Measurements from ENCODE around the gene POU2AF1.

POU2AF1 gene, protein sequence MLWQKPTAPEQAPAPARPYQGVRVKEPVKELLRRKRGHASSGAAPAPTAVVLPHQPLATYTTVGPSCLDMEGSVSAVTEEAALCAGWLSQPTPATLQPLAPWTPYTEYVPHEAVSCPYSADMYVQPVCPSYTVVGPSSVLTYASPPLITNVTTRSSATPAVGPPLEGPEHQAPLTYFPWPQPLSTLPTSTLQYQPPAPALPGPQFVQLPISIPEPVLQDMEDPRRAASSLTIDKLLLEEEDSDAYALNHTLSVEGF

GRCh38 chr11:111378861-111379601 is at the start of gene POU2AF1:
Gene POU2AF1 (minus strand): TSS chr11:111379275. CDS start chr11:111379177, 98 bp downstream.
- H3K36me3 ChIP-seq (ENCODE audit: control insufficient read depth in 1 of 2, insufficient read depth in 2 of 2, low read length in 2 of 2) = no peaks in the 10 kb centered on the region
- no peaks in the 10 kb centered on the region for H3K27me3 ChIP-seq (ENCODE audit: control insufficient read depth in 1 of 2, insufficient read depth in 2 of 2, low read length in 2 of 2)
- peak within 1 kb of the TSS; percentile 31 to 47 for H3K4me3 ChIP-seq (ENCODE audit: low read depth in 1 of 2, low read length in 2 of 2)
- peaks cover 0 to 8% of the 10 kb centered on the region in 2 donors for H3K4me1 ChIP-seq (ENCODE audit: control insufficient read depth in 1 of 2, insufficient read depth in 2 of 2, low read length in 2 of 2)
- H3K27ac ChIP-seq (ENCODE audit: low read depth, low read length) = no peak within 1 kb of the TSS
- H3K9ac ChIP-seq (ENCODE audit: low read depth in 1 of 2, low read length in 2 of 2) = peak within 1 kb of the TSS in 1 of 2 donors; percentile 27
- H3K9me3 ChIP-seq (ENCODE audit: control insufficient read depth in 1 of 2, low read length in 2 of 2) = no peaks in the 10 kb centered on the region

GRCh38 chr11:111428113-111428876 is 49.2 kb upstream of the POU2AF1 start:
- H3K27me3 ChIP-seq (ENCODE audit: control insufficient read depth in 1 of 2, insufficient read depth in 2 of 2, low read length in 2 of 2) = no peaks in the 10 kb centered on the region
- H3K4me3 ChIP-seq (ENCODE audit: low read depth in 1 of 2, low read length in 2 of 2) = no peak overlapping the region
- no peak overlapping the region for H3K9ac ChIP-seq (ENCODE audit: low read depth in 1 of 2, low read length in 2 of 2)
- no peaks in the 10 kb centered on the region for H3K9me3 ChIP-seq (ENCODE audit: control insufficient read depth in 1 of 2, low read length in 2 of 2)
- no peaks in the 10 kb centered on the region for H3K4me1 ChIP-seq (ENCODE audit: control insufficient read depth in 1 of 2, insufficient read depth in 2 of 2, low read length in 2 of 2)
- H3K36me3 ChIP-seq (ENCODE audit: control insufficient read depth in 1 of 2, insufficient read depth in 2 of 2, low read length in 2 of 2) = no peaks in the 10 kb centered on the region
- H3K27ac ChIP-seq (ENCODE audit: low read depth, low read length) = no peak overlapping the region

DNA sequence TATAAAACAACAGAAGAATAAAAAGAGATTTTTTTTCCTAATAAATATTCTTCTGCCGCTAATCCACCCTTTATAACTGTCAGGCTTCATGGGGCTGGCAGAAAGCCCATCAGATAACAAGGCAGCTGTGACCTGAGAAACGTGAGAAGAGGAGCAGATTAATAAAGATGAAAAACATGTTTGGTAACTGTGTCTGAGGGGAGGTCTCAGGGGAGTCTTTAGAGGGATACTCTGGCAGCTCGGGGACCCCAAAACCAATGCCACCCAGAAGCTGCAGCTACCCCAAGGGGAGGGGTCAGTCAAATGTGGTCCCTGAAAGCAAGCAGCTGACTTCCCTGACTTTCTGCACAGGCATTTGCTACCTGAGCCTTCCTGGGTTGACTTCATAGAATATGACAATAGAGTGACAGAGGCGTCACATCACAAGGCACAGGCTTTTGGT is 48.4 kb upstream of the POU2AF1 start:
- no peak overlapping the region for H3K27ac ChIP-seq (ENCODE audit: low read depth, low read length)
- no peak overlapping the region for H3K9ac ChIP-seq (ENCODE audit: low read depth in 1 of 2, low read length in 2 of 2)
- H3K4me3 ChIP-seq (ENCODE audit: low read depth in 1 of 2, low read length in 2 of 2) = no peak overlapping the region
- H3K4me1 ChIP-seq (ENCODE audit: control insufficient read depth in 1 of 2, insufficient read depth in 2 of 2, low read length in 2 of 2) = peaks cover 5 to 6% of the 10 kb centered on the region in 2 donors
- H3K27me3 ChIP-seq (ENCODE audit: control insufficient read depth in 1 of 2, insufficient read depth in 2 of 2, low read length in 2 of 2) = no peaks in the 10 kb centered on the region
- no peaks in the 10 kb centered on the region for H3K36me3 ChIP-seq (ENCODE audit: control insufficient read depth in 1 of 2, insufficient read depth in 2 of 2, low read length in 2 of 2)
- no peaks in the 10 kb centered on the region for H3K9me3 ChIP-seq (ENCODE audit: control insufficient read depth in 1 of 2, low read length in 2 of 2)

- Histone ChIP-seq H3K4me1 (ENCODE audit: control insufficient read depth in 1 of 2, insufficient read depth in 2 of 2, low read length in 2 of 2) (peaks cover 9 to 10% of the 10 kb centered on the region in 2 donors), H3K27me3 (ENCODE audit: control insufficient read depth in 1 of 2, insufficient read depth in 2 of 2, low read length in 2 of 2) (no peaks in the 10 kb centered on the region), H3K4me3 (ENCODE audit: low read depth in 1 of 2, low read length in 2 of 2) (no peak overlapping the region), H3K9me3 (ENCODE audit: control insufficient read depth in 1 of 2, low read length in 2 of 2) (no peaks in the 10 kb centered on the region), H3K27ac (ENCODE audit: low read depth, low read length) (no peak overlapping the region), H3K36me3 (ENCODE audit: control insufficient read depth in 1 of 2, insufficient read depth in 2 of 2, low read length in 2 of 2) (no peaks in the 10 kb centered on the region), H3K9ac (ENCODE audit: low read depth in 1 of 2, low read length in 2 of 2) (no peak overlapping the region)
These were observed 47.5 kb upstream of the POU2AF1 start for GRCh38 chr11:111426617-111427016.

DNA sequence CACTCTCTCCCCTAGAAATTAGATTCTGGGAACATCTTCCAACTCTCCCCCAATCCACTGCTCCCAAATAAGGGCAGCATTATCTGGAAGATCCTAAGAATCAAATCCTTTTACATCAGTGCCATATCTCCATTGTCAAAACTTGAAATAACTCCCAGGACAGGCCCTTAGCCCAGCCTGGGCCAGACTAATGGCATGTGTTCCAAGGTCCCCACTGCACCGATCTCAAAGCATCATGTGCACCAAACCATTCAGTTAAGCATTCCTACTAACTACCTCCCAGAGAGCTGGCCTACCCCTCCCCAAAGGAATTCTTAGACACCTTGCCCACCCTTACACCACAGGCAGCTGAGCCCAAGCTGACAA is 44.2 kb upstream of the POU2AF1 start:
- Histone ChIP-seq H3K4me3 (ENCODE audit: low read depth in 1 of 2, low read length in 2 of 2) (no peak overlapping the region), H3K27me3 (ENCODE audit: control insufficient read depth in 1 of 2, insufficient read depth in 2 of 2, low read length in 2 of 2) (no peaks in the 10 kb centered on the region)

DNA sequence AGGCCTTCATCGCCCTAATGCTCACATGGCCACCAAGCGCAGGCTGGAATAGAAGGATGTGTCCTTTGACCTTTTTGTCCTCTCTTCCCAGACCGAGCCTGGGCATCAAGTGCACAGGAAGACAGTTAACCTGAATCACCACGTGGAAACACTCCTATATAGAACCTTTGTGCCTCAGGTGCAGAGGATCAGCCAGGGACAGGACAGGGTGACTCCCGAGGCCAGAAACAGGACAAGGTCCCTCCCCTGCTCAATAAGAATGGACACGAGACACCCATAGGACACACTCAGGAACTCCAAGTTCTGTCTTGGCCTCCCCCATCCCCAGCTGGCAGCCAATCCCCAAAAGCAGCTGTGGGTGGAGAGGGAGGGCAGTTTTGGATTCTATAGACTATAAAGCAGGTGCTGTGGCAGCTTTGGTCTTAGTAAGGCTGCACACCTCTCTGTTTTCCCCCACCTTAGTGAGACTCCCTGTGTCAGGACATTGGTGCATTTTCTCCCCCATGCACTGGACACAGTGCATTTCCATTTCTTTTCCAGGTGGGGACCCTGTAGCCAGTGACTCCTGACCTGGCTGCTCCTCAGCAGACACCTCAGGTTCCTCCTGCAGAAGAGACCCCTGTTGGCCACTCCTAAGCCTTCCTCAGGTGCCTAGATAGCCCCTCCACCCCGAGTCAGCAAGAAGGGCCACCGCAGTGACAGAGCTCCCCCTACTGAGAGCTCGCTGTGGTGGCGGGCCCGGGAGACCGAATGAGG is 43.6 kb upstream of the POU2AF1 start:
- no peak overlapping the region for H3K9ac ChIP-seq (ENCODE audit: low read depth in 1 of 2, low read length in 2 of 2)
- no peaks in the 10 kb centered on the region for H3K9me3 ChIP-seq (ENCODE audit: control insufficient read depth in 1 of 2, low read length in 2 of 2)
- no peak overlapping the region for H3K27ac ChIP-seq (ENCODE audit: low read depth, low read length)

More for the DNA sequence above, 44.2 kb upstream of the POU2AF1 start:
- no peaks in the 10 kb centered on the region for H3K9me3 ChIP-seq (ENCODE audit: control insufficient read depth in 1 of 2, low read length in 2 of 2)
- no peaks in the 10 kb centered on the region for H3K36me3 ChIP-seq (ENCODE audit: control insufficient read depth in 1 of 2, insufficient read depth in 2 of 2, low read length in 2 of 2)
- H3K9ac ChIP-seq (ENCODE audit: low read depth in 1 of 2, low read length in 2 of 2) = no peak overlapping the region
- no peak overlapping the region for H3K27ac ChIP-seq (ENCODE audit: low read depth, low read length)
- peaks cover 16 to 23% of the 10 kb centered on the region in 2 donors for H3K4me1 ChIP-seq (ENCODE audit: control insufficient read depth in 1 of 2, insufficient read depth in 2 of 2, low read length in 2 of 2)

DNA sequence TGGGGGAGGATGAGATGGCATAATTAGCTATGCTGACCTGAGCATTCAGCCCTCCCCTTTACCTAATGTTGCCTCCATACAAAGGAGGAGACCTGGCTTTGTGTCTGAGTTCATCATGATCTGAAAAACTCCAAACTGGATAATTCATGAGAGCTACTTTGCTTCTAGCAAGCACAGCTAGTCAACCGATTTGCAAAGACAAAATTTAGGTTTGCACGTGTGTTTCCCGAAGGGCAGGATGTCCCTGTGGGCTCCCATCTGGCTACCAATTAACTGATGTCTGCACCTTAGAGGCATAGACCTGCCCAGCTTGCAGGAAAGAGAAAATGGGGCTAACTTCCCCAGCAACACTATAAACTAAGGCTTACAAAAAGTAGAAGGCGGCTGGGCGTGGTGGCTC is 42.2 kb upstream of the POU2AF1 start:
- H3K9ac ChIP-seq (ENCODE audit: low read depth in 1 of 2, low read length in 2 of 2) = no peak overlapping the region
- H3K9me3 ChIP-seq (ENCODE audit: control insufficient read depth in 1 of 2, low read length in 2 of 2) = no peaks in the 10 kb centered on the region
- peaks cover 30 to 40% of the 10 kb centered on the region in 2 donors for H3K4me1 ChIP-seq (ENCODE audit: control insufficient read depth in 1 of 2, insufficient read depth in 2 of 2, low read length in 2 of 2)
- no peaks in the 10 kb centered on the region for H3K36me3 ChIP-seq (ENCODE audit: control insufficient read depth in 1 of 2, insufficient read depth in 2 of 2, low read length in 2 of 2)
- H3K27me3 ChIP-seq (ENCODE audit: control insufficient read depth in 1 of 2, insufficient read depth in 2 of 2, low read length in 2 of 2) = no peaks in the 10 kb centered on the region
- no peak overlapping the region for H3K4me3 ChIP-seq (ENCODE audit: low read depth in 1 of 2, low read length in 2 of 2)
- no peak overlapping the region for H3K27ac ChIP-seq (ENCODE audit: low read depth, low read length)

More for the DNA sequence above, 43.6 kb upstream of the POU2AF1 start:
- no peaks in the 10 kb centered on the region for H3K27me3 ChIP-seq (ENCODE audit: control insufficient read depth in 1 of 2, insufficient read depth in 2 of 2, low read length in 2 of 2)
- H3K4me3 ChIP-seq (ENCODE audit: low read depth in 1 of 2, low read length in 2 of 2) = no peak overlapping the region
- H3K4me1 ChIP-seq (ENCODE audit: control insufficient read depth in 1 of 2, insufficient read depth in 2 of 2, low read length in 2 of 2) = peaks cover 21 to 29% of the 10 kb centered on the region in 2 donors
- H3K36me3 ChIP-seq (ENCODE audit: control insufficient read depth in 1 of 2, insufficient read depth in 2 of 2, low read length in 2 of 2) = no peaks in the 10 kb centered on the region

DNA sequence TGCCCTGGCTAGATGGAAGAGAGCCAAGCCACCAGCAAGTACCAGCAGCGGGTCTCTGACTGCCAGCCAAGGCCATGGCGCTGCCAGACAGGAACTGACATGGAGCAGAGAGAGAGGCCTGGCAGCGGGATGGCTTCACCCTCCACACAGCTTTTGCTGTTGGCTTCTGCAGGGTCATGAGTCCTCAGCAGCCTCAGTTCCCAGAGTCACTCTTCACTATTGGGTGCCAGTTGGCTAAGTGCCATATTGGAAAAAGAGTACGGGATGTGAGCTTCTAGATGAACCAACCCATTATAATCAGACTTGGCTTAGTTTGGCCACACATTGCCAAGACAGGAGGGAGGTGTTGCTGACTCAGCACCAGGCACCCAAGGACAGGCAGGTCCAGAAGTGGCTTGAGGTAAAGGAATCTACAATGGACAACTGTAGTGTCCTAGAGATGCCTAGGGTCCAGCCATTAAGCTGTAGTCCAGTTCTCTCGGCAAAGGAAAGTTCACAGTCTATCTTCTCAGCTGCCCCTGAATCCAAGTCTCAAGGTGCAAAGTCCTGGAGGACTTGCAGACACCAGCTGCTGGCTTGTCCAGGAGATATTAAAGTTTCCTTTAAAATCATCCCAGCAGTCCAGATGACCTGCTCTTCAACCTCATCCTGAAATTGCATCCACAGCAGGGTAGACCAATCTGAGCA is 40.7 kb upstream of the POU2AF1 start:
- no peak overlapping the region for H3K27ac ChIP-seq (ENCODE audit: low read depth, low read length)
- H3K36me3 ChIP-seq (ENCODE audit: control insufficient read depth in 1 of 2, insufficient read depth in 2 of 2, low read length in 2 of 2) = no peaks in the 10 kb centered on the region
- H3K4me1 ChIP-seq (ENCODE audit: control insufficient read depth in 1 of 2, insufficient read depth in 2 of 2, low read length in 2 of 2) = peaks cover 30 to 40% of the 10 kb centered on the region in 2 donors
- no peaks in the 10 kb centered on the region for H3K9me3 ChIP-seq (ENCODE audit: control insufficient read depth in 1 of 2, low read length in 2 of 2)
- no peak overlapping the region for H3K9ac ChIP-seq (ENCODE audit: low read depth in 1 of 2, low read length in 2 of 2)
- no peak overlapping the region for H3K4me3 ChIP-seq (ENCODE audit: low read depth in 1 of 2, low read length in 2 of 2)
- H3K27me3 ChIP-seq (ENCODE audit: control insufficient read depth in 1 of 2, insufficient read depth in 2 of 2, low read length in 2 of 2) = no peaks in the 10 kb centered on the region

GRCh38 chr11:111419181-111419580 is 40.1 kb upstream of the POU2AF1 start:
- Histone ChIP-seq H3K27me3 (ENCODE audit: control insufficient read depth in 1 of 2, insufficient read depth in 2 of 2, low read length in 2 of 2) (no peaks in the 10 kb centered on the region), H3K9me3 (ENCODE audit: control insufficient read depth in 1 of 2, low read length in 2 of 2) (no peaks in the 10 kb centered on the region), H3K4me3 (ENCODE audit: low read depth in 1 of 2, low read length in 2 of 2) (no peak overlapping the region), H3K27ac (ENCODE audit: low read depth, low read length) (no peak overlapping the region), H3K9ac (ENCODE audit: low read depth in 1 of 2, low read length in 2 of 2) (no peak overlapping the region), H3K36me3 (ENCODE audit: control insufficient read depth in 1 of 2, insufficient read depth in 2 of 2, low read length in 2 of 2) (no peaks in the 10 kb centered on the region), H3K4me1 (ENCODE audit: control insufficient read depth in 1 of 2, insufficient read depth in 2 of 2, low read length in 2 of 2) (peaks cover 30 to 43% of the 10 kb centered on the region in 2 donors)
